WERI-Rb-1 (cell line): ENCODE data around the gene SUSD6.

Source experiments
- DNase-seq: peaks from one replicate; pipeline ENCODE4 v3.0.0-alpha.2; 2020
- H3K27ac ChIP-seq: fragments of 250-450 bp; sonication (Bioruptor Pico); 2 replicates; pipeline ENCODE4 v1.5.1; 2020; ENCODE audit warnings: mild to moderate bottlenecking, moderate library complexity
- H3K27me3 ChIP-seq: fragments of 250-450 bp; sonication (Bioruptor Pico); 2 replicates; pipeline ENCODE4 v1.5.1; 2021; ENCODE audit warnings: mild to moderate bottlenecking, low read depth, moderate library complexity; ENCODE audit not compliant: insufficient read depth, severe bottlenecking
- H3K36me3 ChIP-seq: fragments of 250-450 bp; sonication (Bioruptor Pico); 2 replicates; pipeline ENCODE4 v1.5.1; 2020; ENCODE audit warnings: mild to moderate bottlenecking, moderate library complexity
- H3K4me3 ChIP-seq: 2 replicates; pipeline ENCODE4 v1.5.1; 2011; ENCODE audit warnings: low read depth, mild to moderate bottlenecking, control low read depth, low read length
- H3K9me3 ChIP-seq: fragments of 250-450 bp; sonication (Bioruptor Pico); 2 replicates; pipeline ENCODE4 v1.5.1; 2021; ENCODE audit warnings: mild to moderate bottlenecking, moderate library complexity; ENCODE audit not compliant: severe bottlenecking
- TF ChIP-seq, protein P1 (sequence below): IDR thresholded peaks from 2 replicates; pipeline ENCODE4 v1.5.1; 2011; ENCODE audit warnings: low read depth, mild to moderate bottlenecking, control low read depth, inconsistent platforms, low read length

The SUSD6 gene

DNA sequence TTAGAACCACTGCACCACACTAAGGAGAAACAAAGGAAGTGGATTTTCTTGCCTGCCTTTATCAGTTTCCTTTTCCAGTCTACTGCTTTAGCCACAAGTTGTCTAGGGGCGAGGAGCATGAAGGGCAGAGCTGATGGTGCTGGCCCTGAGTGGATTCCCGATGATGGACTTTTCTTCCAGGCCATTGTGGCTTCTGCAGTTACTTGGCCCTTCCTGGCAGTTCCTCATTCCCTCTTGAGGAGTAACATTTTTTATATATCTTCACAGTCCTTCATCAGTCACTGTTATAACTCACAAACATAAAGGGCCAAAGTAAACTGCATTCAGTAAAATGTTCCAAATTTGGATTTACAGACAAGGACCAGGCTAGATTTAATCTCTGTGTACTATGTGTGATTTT is 94.3 kb downstream of the SUSD6 start:
- Histone ChIP-seq H3K4me3 (no peak overlapping the region), H3K36me3 (peaks cover 60% of the 10 kb centered on the region), H3K9me3 (no peaks in the 10 kb centered on the region), H3K27ac (no peak overlapping the region; the same call in 1 of the 2 replicates), H3K27me3 (no peaks in the 10 kb centered on the region)
- TF ChIP-seq, protein P1, sequence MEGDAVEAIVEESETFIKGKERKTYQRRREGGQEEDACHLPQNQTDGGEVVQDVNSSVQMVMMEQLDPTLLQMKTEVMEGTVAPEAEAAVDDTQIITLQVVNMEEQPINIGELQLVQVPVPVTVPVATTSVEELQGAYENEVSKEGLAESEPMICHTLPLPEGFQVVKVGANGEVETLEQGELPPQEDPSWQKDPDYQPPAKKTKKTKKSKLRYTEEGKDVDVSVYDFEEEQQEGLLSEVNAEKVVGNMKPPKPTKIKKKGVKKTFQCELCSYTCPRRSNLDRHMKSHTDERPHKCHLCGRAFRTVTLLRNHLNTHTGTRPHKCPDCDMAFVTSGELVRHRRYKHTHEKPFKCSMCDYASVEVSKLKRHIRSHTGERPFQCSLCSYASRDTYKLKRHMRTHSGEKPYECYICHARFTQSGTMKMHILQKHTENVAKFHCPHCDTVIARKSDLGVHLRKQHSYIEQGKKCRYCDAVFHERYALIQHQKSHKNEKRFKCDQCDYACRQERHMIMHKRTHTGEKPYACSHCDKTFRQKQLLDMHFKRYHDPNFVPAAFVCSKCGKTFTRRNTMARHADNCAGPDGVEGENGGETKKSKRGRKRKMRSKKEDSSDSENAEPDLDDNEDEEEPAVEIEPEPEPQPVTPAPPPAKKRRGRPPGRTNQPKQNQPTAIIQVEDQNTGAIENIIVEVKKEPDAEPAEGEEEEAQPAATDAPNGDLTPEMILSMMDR = no peak
- no peak for DNase-seq

DNA sequence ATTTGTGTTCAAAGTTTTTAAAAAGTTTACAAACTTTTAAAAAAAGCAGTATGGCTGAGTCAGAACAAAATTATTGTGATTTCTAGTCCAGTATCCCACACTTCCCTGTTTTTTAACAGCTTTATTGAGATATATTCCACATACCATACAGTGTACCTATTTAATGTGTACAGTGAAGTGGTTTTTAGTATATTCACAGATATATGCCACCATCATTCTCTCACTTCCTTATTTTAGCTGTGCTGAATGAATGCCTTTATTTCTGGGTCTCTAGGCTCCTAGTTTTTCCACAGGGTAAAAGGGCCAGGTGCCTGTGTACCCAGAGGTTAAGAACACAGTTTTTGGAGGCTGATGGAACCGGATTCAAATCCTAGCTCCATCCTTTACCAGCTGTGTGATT is 96.7 kb downstream of the SUSD6 start:
- H3K27me3 ChIP-seq = no peaks in the 10 kb centered on the region
- H3K27ac ChIP-seq = peak overlapping the region; percentile 96
- H3K36me3 ChIP-seq = peaks cover 76% of the 10 kb centered on the region
- H3K9me3 ChIP-seq = no peaks in the 10 kb centered on the region
- no peak for DNase-seq
- TF ChIP-seq, protein P1 = no peak
- no peak overlapping the region for H3K4me3 ChIP-seq

DNA sequence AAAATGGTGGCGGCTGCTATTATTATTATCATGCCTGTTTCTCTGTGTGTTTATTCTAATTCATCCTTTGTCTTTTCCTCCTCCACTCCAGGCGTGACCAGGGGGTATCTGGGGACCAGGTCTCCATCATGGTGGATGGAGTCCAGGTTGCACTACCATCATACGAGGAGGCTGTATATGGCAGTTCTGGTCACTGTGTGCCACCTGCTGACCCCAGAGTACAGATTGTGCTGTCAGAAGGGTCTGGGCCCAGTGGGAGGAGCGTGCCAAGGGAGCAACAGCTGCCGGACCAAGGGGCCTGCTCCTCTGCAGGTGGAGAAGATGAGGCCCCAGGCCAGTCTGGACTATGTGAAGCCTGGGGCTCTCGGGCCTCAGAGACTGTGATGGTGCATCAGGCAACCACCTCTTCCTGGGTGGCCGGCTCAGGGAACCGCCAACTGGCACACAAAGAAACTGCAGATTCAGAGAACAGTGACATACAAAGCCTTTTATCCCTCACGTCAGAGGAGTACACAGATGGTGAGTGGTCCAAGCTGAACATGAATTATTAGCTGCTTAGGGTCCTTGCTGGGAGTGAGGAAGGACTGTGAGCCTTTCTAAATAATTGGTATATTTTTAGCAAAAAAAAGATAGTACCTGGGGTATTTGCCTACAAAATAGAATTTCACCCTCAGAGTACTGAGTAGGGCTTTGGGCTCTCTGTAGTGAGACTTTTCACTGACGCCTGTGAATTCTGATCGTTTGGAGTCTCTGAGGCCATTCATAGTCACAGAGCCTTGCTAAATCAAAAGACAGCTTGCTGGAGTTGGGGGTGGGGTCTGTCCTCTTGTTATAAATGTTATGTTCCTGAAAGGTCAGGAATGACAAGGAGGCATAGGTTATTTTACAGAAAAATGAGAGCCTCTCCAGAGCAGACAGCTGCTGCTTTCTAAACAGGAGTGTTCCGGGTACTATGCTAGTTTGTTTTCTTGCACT is 97.5 kb downstream of the SUSD6 start:
- H3K36me3 ChIP-seq = peaks cover 68% of the 10 kb centered on the region
- no peak overlapping the region for H3K4me3 ChIP-seq
- TF ChIP-seq, protein P1 = peak; percentile 77
- no peaks in the 10 kb centered on the region for H3K27me3 ChIP-seq
- H3K27ac ChIP-seq = peak overlapping the region; percentile 96
- DNase-seq = peak; percentile 90
- H3K9me3 ChIP-seq = no peaks in the 10 kb centered on the region

DNA sequence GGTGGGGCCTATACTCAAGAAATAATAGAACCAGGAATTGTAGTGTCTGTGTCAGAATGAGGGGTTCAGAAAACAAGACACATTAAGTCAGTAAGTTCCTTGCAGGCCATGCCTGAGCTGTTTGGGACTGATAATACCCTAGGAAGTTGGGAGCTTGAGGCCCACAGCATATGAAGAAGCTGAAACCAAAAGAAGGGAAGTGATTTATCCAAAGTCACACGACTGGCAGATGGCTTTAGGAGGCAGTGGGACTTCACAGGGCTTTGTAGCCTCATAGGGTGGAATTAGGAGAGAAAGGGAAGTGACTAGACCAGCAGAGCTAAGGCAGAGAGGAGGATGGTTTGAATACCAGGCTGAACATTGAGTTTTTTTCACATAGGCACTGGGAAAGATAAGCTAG is 99.0 kb downstream of the SUSD6 start:
- no peak overlapping the region; the same call in 1 of the 2 replicates for H3K4me3 ChIP-seq
- peak; percentile 57 for DNase-seq
- TF ChIP-seq, protein P1 = no peak
- no peaks in the 10 kb centered on the region for H3K27me3 ChIP-seq
- peak overlapping the region; percentile 96 for H3K27ac ChIP-seq
- H3K9me3 ChIP-seq = no peaks in the 10 kb centered on the region
- H3K36me3 ChIP-seq = peaks cover 62% of the 10 kb centered on the region

DNA sequence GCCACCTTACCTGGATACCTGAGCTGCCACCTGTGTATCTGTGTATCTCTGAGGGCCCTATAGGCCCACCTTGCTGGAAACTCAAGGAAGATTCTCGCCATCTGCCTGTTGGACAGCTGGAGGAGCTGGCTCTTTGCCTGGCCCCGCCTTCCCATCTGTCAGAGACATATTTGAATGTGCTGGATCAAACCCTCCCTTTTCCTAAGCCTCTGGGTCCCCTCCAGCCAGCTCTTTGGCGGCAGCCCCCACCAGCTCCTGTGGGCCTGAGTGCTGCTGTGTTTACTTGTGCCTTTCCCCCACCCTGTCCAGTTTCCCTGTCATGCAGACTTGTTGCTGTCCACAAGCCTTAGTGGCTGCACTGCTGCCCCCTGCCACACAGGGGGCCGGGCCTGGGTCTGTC is 99.7 kb downstream of the SUSD6 start:
- peaks cover 55% of the 10 kb centered on the region for H3K36me3 ChIP-seq
- DNase-seq = peak; percentile 96
- H3K9me3 ChIP-seq = no peaks in the 10 kb centered on the region
- peak overlapping the region; percentile 96 for H3K27ac ChIP-seq
- no peak overlapping the region for H3K4me3 ChIP-seq
- no peaks in the 10 kb centered on the region for H3K27me3 ChIP-seq
- TF ChIP-seq, protein P1 = no peak
